ENCODE data around the gene FATE1.

Gene FATE1, protein sequence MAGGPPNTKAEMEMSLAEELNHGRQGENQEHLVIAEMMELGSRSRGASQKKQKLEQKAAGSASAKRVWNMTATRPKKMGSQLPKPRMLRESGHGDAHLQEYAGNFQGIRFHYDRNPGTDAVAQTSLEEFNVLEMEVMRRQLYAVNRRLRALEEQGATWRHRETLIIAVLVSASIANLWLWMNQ

DNA sequence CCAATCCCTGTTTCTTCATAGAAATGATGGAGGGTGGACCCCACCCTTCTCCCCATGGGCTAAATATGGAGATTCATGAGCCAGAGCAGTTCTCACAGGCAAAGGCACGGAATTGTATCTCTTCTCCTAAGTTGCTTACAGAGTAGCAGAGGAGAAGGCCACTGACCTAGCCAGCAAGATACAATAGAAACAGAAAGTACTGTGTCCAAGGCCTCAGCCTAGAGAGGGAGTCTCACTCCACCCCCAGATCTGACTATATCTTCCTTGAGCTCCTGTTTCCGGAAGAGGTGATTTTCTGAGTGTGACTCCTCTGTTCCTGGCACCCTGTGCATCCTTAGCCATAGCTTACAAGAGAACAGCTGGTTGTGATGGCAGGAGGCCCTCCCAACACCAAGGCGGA is at the start of gene FATE1:
Gene FATE1 (plus strand): TSS at position 284 of the 400 bp plus-strand sequence. CDS start 85 bp downstream, at position 369.
- TF ChIP-seq FOXM1 (IDR thresholded peaks at IDR 0.05; ENCODE audit: borderline replicate concordance, low read depth): no peak

DNA sequence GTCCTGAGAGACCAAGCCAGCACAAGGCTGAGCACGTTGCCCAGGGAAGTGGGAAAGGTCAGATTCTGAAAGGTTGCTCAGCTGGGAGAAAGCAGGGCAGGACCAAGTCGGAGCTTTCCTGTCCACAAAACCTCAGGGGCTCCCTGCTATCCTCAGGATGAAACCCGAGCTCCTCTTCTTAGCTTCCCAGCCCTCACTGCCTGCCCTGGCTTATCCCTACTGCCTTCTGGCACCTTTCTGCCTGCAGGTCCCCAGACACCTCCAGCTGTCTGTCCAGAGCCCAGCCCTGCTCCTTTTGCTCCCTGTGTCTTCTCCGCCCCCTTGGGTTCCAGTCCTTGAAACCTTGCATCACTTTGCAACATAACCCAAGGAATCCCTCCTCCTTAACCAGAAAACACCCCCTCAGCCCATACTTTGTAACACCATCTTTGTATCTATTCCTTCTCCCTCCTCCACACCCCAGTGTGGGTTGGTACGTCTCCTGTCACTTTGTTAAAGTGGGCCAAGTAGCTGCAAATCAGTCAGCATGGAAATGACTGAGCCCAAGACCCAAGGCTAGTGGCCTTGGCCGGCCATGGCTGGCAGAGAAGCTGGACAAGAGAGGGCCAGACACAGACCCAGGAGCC is 40.6 kb upstream of the FATE1 start:
- TF ChIP-seq, protein P1, sequence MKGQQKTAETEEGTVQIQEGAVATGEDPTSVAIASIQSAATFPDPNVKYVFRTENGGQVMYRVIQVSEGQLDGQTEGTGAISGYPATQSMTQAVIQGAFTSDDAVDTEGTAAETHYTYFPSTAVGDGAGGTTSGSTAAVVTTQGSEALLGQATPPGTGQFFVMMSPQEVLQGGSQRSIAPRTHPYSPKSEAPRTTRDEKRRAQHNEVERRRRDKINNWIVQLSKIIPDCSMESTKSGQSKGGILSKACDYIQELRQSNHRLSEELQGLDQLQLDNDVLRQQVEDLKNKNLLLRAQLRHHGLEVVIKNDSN (IDR thresholded peaks at IDR 0.05): no peak
- TF ChIP-seq RAD21 (IDR thresholded peaks at IDR 0.05; ENCODE audit: low read depth) (no peak), NFIC (IDR thresholded peaks at IDR 0.05) (no peak), ZBTB7A (IDR thresholded peaks at IDR 0.05; ENCODE audit: low read depth) (no peak), EGR1 (IDR thresholded peaks at IDR 0.05) (no peak), YY1 (IDR thresholded peaks at IDR 0.05; ENCODE audit: low read depth) (no peak), CREB1 (IDR thresholded peaks at IDR 0.05; ENCODE audit: low read depth) (no peak), TEAD4 (IDR thresholded peaks at IDR 0.05) (no peak), TCF12 (IDR thresholded peaks at IDR 0.05; ENCODE audit: low read depth) (no peak), CEBPB (IDR thresholded peaks at IDR 0.05) (no peak), TAF1 (IDR thresholded peaks at IDR 0.05; ENCODE audit: low read depth) (no peak)

DNA sequence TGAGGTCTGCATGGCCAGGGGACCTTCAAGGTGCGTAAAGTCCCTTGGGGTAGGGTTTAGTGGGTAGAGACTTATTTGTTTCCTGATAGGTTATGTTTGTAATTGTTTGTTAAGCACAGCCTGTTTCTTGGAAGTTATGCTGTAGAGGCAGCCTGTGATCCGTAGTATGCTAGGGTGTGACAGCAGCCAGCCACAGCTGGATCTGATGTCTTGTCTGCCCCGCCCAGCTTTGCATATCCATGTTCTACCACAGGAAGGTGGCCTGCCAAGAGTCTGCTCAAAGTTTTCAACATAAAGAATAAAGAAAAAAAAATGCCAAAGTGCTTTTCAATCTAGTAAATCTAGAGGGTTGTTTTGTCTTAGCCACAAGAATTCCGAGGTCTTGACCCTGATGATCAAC is 39.6 kb upstream of the FATE1 start:
- TF ChIP-seq YY1 (IDR thresholded peaks at IDR 0.05; ENCODE audit: low read depth) (no peak), CREB1 (IDR thresholded peaks at IDR 0.05; ENCODE audit: low read depth) (no peak), NFIC (IDR thresholded peaks at IDR 0.05) (no peak)
- TF ChIP-seq, protein P2, sequence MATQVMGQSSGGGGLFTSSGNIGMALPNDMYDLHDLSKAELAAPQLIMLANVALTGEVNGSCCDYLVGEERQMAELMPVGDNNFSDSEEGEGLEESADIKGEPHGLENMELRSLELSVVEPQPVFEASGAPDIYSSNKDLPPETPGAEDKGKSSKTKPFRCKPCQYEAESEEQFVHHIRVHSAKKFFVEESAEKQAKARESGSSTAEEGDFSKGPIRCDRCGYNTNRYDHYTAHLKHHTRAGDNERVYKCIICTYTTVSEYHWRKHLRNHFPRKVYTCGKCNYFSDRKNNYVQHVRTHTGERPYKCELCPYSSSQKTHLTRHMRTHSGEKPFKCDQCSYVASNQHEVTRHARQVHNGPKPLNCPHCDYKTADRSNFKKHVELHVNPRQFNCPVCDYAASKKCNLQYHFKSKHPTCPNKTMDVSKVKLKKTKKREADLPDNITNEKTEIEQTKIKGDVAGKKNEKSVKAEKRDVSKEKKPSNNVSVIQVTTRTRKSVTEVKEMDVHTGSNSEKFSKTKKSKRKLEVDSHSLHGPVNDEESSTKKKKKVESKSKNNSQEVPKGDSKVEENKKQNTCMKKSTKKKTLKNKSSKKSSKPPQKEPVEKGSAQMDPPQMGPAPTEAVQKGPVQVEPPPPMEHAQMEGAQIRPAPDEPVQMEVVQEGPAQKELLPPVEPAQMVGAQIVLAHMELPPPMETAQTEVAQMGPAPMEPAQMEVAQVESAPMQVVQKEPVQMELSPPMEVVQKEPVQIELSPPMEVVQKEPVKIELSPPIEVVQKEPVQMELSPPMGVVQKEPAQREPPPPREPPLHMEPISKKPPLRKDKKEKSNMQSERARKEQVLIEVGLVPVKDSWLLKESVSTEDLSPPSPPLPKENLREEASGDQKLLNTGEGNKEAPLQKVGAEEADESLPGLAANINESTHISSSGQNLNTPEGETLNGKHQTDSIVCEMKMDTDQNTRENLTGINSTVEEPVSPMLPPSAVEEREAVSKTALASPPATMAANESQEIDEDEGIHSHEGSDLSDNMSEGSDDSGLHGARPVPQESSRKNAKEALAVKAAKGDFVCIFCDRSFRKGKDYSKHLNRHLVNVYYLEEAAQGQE (IDR thresholded peaks at IDR 0.05; ENCODE audit: low read depth): no peak
- TF ChIP-seq, protein P1 (IDR thresholded peaks at IDR 0.05): no peak

DNA sequence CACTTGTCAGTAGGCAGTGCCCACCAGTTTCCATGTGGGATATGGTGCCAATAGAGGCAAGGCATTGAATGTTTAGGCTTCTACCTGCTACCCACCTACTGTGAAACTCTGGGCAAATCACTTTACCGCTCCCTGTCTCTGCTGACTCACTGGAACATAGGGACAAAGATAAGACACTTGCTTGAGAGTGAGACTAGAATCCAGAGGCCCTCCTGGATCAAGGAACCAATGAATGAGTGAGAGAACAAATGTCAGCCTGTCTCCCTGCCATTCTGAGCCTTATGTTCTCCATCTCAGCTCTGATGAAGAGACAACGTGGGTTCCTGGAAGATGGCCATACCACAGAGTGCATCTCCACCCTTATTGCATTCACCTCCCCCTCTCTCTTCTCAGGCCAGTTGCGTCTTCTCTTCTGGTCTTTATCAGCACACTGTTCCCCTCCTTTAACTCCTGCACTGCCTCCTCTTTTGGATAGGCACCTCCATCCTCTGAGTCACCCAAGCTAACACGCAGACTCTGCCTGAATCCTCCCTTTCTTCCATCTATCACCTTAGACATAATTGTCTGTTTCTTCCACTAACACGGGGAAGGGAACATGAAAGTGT is 35.9 kb upstream of the FATE1 start:
- TF ChIP-seq EGR1 (IDR thresholded peaks at IDR 0.05): no peak
- TF ChIP-seq, protein P1 (IDR thresholded peaks at IDR 0.05): no peak
- TF ChIP-seq, protein P3, sequence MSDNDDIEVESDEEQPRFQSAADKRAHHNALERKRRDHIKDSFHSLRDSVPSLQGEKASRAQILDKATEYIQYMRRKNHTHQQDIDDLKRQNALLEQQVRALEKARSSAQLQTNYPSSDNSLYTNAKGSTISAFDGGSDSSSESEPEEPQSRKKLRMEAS (IDR thresholded peaks at IDR 0.05): no peak
- TF ChIP-seq, protein P2 (IDR thresholded peaks at IDR 0.05; ENCODE audit: low read depth): no peak
- TF ChIP-seq CEBPB (IDR thresholded peaks at IDR 0.05): no peak
- no peak for TF ChIP-seq YY1 (IDR thresholded peaks at IDR 0.05; ENCODE audit: low read depth)
- no peak for TF ChIP-seq ZBTB7A (IDR thresholded peaks at IDR 0.05; ENCODE audit: low read depth)
- TF ChIP-seq FOXM1 (IDR thresholded peaks at IDR 0.05; ENCODE audit: borderline replicate concordance, low read depth): no peak
- no peak for TF ChIP-seq EP300 (IDR thresholded peaks at IDR 0.05; ENCODE audit: borderline replicate concordance)
- no peak for TF ChIP-seq CREB1 (IDR thresholded peaks at IDR 0.05; ENCODE audit: low read depth)
- TF ChIP-seq TAF1 (IDR thresholded peaks at IDR 0.05; ENCODE audit: low read depth): no peak
- no peak for TF ChIP-seq TEAD4 (IDR thresholded peaks at IDR 0.05)
- no peak for TF ChIP-seq NFIC (IDR thresholded peaks at IDR 0.05)
- no peak for TF ChIP-seq RAD21 (IDR thresholded peaks at IDR 0.05; ENCODE audit: low read depth)
- TF ChIP-seq TCF12 (IDR thresholded peaks at IDR 0.05; ENCODE audit: low read depth): no peak

DNA sequence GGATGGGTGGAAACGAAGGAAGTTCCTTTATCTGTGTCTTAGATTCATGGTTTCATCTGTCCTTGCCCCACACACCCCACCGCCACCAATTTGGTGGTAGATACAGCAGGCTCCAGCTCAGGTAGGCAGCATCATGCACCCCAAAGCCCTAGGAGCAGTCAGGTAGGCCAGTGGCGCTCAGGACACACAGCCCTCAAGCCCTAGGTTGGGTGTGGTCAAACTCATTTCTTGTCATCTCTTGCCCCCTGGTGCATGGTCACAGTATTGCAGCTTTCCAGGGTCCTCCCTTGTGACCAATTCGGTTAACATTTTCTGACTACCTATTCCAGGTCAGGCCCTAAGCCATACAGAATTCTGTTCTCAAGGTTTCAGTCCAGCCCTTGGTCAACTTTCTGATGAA is 35.0 kb upstream of the FATE1 start:
- TF ChIP-seq FOXM1 (IDR thresholded peaks at IDR 0.05; ENCODE audit: borderline replicate concordance, low read depth): no peak
- TF ChIP-seq RAD21 (IDR thresholded peaks at IDR 0.05; ENCODE audit: low read depth): peak; percentile 83
- TF ChIP-seq, protein P3 (IDR thresholded peaks at IDR 0.05): no peak

DNA sequence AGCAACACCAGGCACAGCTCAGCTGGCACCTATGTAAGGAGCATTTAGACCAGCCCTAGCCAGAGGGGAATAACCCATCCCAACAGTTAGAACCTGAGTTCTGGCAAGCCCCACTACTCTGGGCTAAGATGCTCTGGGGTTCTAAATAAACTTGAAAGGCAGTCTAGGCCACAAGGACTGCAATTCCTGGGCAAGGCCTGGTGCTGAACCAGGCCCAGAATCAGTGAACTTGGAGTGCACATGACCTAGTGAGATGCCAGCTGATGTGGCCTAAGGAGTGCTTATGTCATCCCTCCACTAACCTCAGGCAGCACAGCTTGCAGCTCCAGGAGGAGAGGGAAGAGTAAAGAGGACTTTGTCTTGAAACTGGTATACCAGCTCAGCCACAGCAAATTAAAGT is 28.2 kb upstream of the FATE1 start:
- TF ChIP-seq TEAD4 (IDR thresholded peaks at IDR 0.05): no peak
- TF ChIP-seq, protein P1 (IDR thresholded peaks at IDR 0.05): no peak
- no peak for TF ChIP-seq EP300 (IDR thresholded peaks at IDR 0.05; ENCODE audit: borderline replicate concordance)
- no peak for TF ChIP-seq EGR1 (IDR thresholded peaks at IDR 0.05)
